MV-4-11 (cell line): ENCODE results near the gene ARHGEF16.

Source experiments
- DNase-seq: peaks from one replicate; lab custom pipeline; 2025; lab: John Stamatoyannopoulos, UW

Gene ARHGEF16

GRCh38 chr1:3482378-3482849 lies 27.9 kb downstream of the ARHGEF16 start:
- DNase-seq: no peak

DNA sequence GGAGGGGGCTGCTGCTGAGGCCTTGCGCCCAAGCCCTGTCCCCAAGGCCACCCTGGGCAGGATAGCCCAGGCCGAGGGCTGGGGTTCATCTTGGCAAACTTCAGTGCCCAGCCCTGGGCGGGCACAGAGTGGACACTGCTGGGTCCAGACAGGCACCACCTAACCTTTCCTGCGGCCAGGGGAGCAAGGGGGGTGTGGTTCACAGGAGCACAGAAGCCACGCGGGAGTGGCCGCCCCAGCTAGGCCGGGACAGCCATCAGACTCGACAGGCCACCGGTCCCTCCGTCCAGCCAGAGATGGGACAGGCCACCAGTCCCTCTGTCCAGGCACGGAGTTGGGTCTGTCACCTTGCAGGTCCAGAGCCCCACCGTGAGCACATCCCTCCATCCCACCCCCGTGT lies 28.9 kb downstream of the ARHGEF16 start:
- no peak for DNase-seq

DNA sequence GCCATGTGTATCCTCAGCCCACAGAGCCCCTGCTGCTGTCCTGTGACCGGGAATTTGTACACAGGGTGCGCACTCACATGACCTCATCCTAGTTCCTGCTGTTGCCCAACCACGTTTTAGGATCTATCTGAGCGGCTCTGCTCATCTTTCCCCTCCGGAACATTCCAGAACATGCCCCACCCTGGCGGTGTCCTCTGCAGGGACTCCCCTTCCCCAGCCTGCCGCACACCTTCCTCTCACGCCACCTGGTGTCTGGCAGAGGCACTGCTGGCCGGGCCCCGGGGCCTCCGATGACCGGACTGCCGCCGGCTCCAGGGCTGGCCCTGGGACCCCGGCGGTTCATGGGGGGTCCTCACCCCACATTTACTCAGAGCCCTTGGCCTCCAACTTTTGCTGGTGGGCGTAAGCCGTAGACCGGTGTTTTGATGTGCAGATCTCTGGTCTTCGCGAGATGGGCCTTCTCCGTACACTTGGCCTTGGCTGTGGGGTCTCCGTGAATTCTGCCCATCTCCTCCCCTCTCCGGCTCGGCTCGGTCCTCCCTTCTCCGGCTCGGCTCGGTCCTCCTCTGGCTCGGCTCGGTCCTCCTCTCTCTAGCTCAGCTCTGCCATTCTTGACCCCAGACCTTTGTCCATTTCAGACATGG lies 29.5 kb downstream of the ARHGEF16 start:
- DNase-seq: no peak

GRCh38 chr1:3485016-3485415 lies 30.6 kb downstream of the ARHGEF16 start:
- no peak for DNase-seq

- no peak for DNase-seq
Measured at GRCh38 chr1:3488432-3488831, 34.0 kb downstream of the ARHGEF16 start.

DNA sequence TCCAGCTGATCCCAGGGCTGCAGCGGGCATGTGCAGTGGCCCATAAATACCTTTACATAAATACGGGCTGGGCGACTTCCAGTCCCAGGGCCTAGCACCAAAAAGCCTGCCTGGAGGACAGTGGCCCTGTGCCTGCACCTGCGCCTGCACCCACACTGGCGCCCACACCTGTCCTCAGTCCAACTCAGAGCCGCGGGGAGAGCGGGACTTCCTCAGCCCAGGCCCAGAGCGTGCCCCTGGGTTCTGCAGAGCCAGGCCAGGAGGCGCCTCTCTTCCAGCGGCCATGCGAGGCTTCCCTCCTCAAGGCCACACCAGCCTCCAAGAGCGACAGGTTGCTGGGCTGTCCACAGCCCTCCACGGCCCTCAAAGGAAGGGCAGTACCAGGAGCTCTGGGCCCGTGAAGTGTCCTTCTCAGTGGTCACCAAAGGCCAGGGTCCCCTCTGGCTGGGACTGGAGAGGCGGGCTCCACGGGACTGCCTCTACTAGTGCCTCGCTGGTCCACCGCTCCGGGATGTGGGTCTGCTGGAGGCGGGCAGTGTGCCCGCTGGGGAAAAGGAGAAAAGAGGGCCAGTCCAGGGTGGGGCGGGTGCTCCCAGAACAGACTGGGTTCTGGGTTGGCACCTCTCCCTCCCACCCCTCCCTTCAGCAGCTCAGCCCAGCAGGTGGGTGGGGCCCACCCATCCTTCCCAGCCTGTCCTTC lies 35.7 kb downstream of the ARHGEF16 start:
- DNase-seq: no peak

DNA sequence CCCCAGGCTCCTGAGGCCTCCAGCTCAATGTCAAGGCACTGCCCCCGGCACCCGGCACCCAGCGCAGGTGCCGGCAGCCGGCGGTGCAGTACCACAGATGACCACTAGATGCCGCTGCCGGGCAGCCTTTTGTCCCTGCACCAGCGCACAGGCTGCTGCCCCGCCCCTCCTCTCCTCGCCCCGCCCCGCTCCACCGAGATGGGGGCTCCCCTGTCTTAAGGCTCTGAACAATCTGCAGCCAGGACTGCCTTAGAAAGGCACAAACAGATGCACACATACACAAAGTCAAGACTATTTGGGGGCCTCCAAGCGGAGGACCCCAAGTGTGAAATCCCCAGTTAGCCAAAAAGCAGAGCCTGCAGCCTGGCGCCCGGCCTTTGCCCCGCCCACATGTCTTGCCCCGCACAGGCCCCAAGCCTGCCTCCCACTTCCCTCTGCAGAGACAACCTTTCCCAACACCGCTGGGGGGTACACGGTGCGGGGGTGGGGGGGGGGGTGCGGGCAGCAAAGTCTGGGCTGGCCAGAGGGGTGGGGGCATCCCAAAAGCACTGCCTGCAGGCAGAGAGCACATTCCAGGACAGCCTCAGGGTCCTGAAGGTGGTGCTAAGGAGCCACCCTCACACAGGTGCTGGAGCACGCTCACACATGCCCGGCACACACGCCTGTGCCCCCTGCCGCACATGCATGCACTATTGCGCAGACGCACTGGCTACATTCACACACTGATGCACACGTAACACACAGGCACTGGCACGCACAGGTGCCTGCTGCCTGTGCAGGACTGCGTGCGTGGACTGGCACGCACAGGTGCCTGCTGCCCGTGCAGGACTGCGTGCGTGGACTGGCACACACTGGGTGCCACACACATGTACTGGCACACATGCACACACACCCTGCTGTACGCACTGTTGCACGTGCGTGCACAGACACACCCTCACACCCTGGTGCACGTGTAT lies 37.1 kb downstream of the ARHGEF16 start:
- peak; percentile 38 for DNase-seq

GRCh38 chr1:3492545-3493246 lies 38.2 kb downstream of the ARHGEF16 start:
- DNase-seq: no peak

- DNase-seq: no peak
Measured at GRCh38 chr1:3494321-3495308, 40.1 kb downstream of the ARHGEF16 start.

GRCh38 chr1:3495776-3496745 lies 41.6 kb downstream of the ARHGEF16 start:
- no peak for DNase-seq

DNA sequence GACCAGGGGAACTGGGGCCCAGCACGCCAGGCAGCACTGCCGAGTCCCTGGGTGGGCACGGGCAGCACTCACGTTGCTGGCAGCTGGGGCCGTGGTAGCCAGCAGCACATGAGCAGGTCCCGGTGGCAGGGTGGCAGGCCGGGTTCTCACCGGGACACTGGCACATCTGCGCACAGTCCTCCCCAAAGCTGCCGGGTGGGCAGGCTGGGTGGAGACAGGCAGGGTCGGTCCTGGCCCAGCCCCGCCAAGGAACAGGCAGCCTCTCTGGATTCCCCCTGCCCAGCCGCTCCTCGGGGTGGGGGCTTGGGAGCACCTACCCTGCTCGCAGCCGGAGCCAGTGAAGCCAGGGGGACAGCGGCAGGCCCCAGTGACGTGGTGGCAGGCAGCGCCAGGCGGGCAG lies 42.5 kb downstream of the ARHGEF16 start:
- DNase-seq: no peak

DNA sequence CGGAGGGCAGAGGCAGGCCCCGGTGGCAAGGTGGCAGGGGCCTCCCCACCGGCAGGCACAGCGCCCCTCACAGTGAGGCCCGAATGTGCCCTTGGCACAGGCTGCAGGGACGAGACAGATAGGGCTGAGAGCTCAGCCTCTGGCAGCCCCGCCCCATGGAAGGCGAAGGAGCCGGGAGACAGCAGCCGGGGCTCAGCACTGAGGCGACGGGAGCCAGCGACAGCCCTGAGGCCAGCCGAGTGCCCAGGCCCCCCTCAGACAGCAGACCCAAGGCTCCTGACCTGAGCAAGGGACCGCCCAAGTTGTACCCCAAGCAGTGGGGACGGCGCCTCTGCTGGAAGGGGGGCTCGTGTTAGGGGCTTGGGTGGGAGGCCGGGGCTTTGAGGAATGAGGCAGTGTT lies 43.1 kb downstream of the ARHGEF16 start:
- no peak for DNase-seq

DNA sequence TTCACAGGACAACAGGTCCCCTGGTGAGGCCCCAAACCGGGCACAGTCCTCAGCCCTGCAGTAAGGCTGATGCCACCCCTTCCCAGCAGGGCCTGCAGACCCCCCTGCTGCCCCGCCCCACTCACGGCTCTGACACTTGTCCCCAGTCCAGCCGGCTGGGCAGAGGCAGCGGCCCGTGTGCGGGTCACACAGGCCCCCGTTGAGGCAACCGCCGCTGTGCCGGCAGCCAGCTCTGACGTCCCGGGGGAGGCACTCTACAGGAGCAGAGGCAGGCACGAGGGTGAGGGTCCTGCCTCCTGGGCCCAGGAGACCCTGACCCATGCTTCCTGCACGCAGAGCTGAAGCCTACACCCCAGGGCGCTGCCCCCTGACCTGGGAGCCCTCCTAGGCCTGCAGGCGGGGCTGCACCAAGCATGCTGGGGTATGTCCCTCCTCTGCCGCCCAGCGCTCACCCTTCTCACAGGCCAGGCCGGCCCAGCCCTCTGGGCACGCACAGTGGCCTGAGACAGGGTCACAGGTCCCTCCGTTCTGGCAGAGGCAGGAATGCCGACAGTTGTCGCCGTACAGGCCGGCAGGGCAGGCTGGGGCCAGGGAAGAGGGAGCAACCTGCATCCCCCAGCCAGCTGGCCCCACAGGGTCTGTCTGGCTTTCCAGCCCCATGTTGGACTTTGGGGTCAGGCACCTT lies 43.9 kb downstream of the ARHGEF16 start:
- DNase-seq: no peak

DNA sequence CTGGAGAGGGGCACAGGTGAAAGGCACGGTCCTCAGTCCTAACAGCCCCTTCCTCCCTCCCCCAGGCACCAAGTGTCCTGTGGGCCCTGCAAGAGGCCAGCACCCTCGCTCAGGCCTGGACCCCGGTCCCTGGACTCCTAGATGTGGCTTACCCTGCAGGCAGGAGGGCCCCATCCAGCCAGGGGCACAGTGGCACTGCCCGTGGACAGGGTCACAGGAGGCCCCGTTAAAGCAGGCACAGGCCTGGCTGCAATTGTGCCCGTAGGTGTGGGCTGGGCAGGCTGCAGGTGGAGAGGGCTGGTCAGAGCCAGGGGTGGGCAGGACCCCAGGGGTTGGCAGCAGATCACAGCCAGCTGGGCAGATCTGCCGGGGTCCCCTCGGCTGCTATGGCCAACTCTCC lies 44.5 kb downstream of the ARHGEF16 start:
- DNase-seq: no peak

DNA sequence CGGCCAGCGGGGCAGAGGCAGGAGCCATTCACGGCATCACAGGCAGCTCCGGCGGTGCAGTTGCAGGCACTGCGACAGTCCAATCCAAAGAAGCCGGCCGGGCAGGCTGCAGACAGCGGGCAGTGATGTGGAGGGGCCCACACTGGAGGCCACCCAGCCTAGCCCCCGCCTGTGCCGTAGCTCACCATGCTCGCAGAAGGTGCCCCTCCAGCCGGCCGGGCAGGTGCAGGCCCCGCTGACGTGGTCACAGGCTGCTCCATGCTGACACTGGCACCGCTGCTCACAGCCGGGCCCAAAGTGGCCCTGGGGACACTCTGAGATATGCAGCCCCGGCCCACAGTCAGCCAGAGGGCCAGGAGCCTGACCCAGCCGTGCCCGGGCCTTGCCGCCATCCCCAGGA lies 45.1 kb downstream of the ARHGEF16 start:
- no peak for DNase-seq

- no peak for DNase-seq
Measured at GRCh38 chr1:3500265-3500835, 45.9 kb downstream of the ARHGEF16 start.

- DNase-seq: no peak
Measured at GRCh38 chr1:3501437-3501836, 47.0 kb downstream of the ARHGEF16 start.

- DNase-seq: no peak
Measured at GRCh38 chr1:3501856-3502640, 47.6 kb downstream of the ARHGEF16 start.
